ENCODE data around the gene MCEMP1.

GRCh38 chr19:7680606-7681339, 3.9 kb downstream of the MCEMP1 start, which contains the start of gene TRAPPC5:
- TF ChIP-seq EZH2phosphoT487 (IDR thresholded peaks at IDR 0.05; ENCODE audit: borderline replicate concordance, low read depth, low read length) = no peak
- peak; percentile 87 for TF ChIP-seq CTCF (conservative IDR thresholded peaks at IDR 0.05; ENCODE audit: low read length)
